Activated gamma-delta T cell treated with Interleukin-2 at 50 U/mL for 16 hours (primary cell): Measurements from ENCODE around the gene SLPI.

ENCODE experiments used
- DNase-seq: peaks from one replicate; pipeline ENCODE4 v3.0.0-alpha.2; 2020

Gene SLPI

DNA sequence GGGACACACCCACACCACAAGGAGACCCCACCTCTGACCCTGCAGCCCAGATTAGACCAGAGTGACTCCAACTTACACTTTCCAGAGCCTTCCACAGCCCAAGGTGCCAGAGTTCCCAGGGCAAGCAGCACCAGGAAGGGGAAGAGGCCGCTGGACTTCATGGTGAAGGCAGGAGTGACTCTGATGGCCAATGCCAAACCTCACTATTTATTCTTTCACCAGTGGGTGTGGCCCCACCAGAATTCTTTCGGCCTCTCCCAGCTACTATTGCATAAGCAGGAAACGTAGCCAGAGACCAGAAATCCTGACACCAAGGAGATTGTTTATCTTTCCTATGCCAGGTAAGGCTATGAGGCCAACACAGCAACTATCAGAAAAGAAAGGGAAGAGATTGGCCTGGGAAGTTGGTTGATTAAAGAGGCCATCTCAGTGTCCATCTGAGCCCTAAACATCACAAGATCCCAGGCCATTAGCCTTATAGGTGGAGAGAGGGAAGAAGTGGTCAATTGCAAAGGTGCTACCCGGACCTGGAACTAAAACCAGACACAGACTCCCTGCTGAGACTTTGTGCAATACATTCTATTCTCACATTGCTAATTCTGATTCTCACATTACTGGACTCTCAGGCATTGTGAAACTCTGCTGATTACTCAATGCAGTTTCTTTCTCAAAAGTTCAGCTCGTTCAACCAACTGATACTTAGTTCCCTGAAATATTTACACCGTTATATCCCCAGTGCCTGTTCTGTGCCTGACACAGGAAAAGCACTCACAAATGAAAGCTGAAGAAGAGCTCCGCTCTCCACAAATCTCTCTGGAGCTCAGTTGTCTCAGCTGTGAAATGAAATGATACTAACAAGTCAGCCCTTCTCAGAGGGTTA, at the start of gene SLPI:
Gene SLPI (minus strand): TSS at position 182 of the 880 bp plus-strand sequence. CDS start 21 bp downstream, at position 161.
- no peak for DNase-seq

GRCh38 chr20:45303586-45304463, 49.5 kb upstream of the SLPI start:
- DNase-seq = no peak

GRCh38 chr20:45301824-45302271, 47.5 kb upstream of the SLPI start:
- no peak for DNase-seq

DNA sequence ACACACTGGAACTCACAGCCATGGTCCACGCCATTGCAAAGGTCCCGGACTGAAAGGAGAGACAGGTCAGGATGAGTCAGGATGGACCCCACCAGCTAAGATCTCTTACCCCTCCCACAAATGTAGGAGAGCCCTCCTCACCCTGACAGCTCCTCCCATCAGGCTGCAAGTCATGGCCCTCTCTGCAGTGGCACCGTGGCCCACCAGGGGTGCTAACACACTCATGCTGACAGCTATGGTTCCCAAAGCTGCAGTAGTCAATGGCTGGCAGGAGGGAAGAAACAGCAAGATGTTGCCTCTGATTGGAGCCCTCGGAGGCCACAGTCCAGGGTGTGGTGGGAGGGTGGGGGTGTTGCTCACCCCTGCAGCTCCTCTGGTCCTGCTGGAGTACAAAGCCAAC, 46.6 kb upstream of the SLPI start:
- no peak for DNase-seq

DNA sequence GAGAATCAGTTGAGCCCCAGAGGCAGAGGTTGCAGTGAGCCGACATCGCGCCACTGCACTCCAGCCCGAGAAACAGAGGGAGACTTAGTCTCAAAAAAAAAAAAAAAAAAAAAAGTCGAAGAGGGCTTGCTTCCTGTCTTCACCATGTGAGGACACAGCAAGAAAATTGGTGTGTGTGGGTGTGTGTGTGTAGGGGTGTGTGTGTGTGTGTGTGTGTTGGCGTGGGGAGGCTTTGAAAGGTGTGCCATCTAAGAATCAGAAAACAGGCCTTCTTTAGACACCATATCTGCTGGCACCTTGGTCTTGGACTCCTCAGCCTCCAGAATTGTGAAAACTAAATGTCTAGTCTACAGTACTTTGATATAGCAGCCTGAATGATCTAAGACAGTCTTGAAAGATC, 45.4 kb upstream of the SLPI start:
- no peak for DNase-seq

DNA sequence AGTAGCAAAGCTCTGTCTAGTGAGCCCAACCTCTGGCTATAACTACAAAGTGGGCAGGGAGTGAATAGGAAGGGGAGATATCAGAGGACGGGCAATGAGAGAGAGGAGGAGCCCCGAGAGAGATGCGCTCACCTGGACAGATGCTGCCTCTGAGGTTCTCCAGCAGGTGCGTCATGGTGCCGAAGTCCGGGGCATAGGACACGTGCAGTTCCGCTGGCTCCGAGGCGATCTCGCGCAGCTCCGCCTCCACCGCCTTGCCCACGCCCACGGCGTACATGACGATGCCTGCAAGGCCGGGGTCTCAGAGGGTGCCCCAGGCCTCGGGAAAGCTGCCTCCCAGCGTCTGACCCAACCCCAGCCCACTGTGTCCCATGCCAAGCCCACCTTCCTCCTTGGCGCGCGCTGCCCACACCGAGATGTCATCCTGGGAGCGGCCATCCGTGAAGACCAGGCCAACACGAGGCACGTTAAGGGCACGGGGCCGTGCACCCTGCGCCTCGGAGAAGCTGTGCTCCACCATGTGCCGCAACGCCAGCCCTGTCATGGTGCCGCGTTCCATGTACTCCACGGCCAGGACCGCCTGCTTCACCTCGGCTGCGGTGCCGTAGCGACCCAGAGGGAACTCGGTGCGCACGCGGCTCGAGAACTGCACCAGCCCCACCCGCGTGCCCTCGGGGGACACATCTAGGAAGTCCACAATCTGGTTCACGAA, 43.6 kb upstream of the SLPI start:
- no peak for DNase-seq

DNA sequence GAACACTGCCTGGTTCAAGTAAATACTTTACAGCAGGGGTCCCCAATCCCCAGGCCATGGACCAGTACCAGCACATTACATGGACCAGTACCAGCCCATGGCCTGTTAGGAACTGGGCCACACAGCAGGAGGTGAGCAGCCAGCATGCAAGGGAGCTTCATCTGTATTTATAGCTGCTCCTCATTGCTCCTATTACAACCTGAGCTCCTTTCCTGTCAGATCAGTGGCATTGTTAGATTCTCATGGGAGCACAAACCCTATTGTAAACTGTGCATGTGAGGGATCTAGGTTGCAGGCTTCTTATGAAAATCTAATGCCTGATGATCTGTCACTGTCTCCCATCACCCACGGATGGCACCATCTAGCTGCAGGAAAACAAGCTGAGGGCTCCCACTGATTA, 40.3 kb upstream of the SLPI start:
- DNase-seq = no peak

DNA sequence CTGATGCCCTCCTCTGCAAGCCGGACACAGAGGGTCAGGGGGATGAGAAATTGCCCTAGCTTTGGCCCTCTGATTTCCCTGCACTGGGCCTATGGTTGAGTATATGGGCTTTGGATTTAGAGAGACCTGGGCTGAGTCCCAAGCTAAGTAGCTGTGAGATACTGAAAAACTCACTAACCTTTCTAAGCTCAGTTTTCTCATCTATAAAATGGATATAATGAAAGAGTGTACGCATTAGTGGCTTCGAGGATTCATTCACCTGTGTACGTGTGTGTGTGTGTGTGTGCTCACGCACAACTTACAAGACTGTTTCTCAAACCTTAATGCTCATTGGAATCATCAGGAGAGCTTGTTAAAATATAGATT, 39.6 kb upstream of the SLPI start:
- DNase-seq = no peak

- peak; percentile 79 for DNase-seq
Observed at GRCh38 chr20:45293041-45294002, 39.0 kb upstream of the SLPI start.

GRCh38 chr20:45292343-45292742, 38.0 kb upstream of the SLPI start:
- DNase-seq = no peak

GRCh38 chr20:45291526-45291925, 37.2 kb upstream of the SLPI start:
- DNase-seq = no peak

DNA sequence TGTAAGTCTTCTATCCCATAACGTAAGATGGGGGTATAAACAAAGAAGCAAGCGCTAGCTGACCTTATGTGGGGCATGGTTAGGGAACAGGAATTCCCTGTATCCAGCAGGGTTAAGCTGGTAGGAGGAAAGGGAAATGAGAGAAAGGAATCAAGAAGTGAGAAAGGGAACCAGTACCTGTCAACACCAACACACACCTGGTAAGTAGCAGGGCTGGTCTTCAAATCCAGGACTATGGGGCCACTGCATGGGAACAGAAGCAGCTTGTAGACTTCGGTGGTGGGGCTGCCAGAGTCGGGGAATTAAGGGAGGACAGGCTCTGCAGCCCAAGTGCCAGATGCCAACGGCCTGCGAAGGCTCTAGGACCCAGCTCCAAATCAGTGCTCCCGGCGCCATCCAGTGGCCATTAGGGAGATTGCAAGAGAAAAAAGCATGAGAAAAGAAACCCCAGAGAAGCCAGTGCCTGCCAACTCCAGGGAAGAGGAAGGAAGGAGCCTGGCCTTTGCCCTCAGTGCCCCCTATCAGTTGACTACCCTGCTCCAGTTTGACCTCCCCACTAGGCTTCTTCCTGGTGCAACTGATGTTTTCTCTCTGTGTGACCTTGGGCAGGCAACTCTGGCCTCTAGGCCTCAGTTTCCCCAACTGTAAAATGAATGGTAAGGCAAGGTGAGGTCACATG, 36.5 kb upstream of the SLPI start:
- DNase-seq = peak; percentile 51

DNA sequence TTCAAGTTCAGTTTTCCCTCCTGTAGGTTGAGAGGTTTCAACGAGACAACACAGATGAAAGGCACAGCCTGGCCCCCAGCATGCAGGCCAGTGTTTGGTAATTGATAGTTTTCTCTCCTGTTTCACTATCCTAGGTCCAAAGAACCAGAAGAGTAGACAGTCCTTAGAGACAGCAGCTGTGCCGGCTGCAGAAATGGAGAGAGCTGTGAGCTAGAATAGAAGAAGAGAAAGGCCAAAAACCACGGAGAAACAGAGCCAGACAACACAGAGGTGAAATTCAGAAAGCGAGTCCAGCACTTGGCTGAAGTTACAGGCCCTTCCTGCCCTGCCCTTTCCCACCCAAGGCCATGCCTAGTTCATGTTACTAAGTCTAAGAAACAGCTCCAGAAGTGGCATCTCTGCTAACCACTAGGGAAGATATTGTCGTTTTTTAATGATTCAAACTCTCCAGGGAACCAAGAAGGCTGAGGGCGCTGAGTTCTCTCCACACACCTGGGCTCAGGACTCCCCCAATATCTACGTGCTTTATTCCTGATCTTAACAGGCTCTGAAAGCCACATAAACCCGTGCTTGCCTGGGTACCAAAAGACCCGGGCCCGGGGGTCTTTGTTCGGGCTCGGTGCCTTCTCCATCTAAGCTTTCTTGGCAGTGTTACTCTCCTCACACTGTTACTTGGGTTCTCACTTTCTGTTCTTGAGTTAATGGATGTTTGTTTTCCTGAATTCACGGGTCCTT, 35.7 kb upstream of the SLPI start:
- DNase-seq = no peak

DNA sequence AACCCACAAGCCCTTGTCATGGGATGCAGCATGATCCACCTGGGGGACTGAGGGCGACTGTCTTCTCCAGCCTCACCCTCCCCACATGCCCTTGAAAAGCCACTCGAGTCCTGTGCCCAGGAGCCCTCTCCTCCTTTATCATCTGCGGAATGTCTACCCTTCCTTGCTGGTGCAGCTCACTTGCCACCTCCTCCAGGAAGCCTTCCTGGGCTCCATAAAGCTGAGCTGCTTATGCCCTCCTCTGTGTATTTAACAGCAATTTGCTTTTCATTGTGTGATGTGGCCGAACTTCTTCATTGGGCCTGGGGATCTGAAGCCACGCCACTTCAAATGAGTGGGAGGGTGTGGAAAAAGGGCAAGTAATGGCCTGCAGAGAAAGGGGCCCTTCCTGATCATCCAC, 34.5 kb upstream of the SLPI start:
- DNase-seq = no peak

- DNase-seq = no peak
Observed at GRCh38 chr20:45288376-45288775, 34.0 kb upstream of the SLPI start.

- no peak for DNase-seq
Observed at GRCh38 chr20:45283551-45284057, 29.2 kb upstream of the SLPI start.

- no peak for DNase-seq
Observed at GRCh38 chr20:45282700-45283550, 28.6 kb upstream of the SLPI start.

DNA sequence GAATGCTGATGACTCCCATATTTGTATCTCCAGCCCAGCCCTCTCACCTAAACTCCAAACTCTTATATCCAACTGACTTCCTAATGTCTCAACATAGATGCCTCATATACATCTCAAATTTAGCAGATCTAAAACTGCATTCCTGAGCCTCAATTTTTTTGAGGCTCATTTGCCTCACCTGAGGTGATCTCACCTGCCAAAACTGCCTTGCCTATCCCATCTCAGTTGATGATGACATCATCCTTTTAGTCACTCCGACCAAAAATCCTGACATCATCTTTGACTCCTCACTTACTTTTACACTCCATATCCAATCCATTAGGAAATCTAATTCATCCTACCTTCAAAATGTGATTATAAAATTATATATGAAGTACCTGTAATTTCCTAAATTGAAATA, 25.6 kb upstream of the SLPI start:
- no peak for DNase-seq

GRCh38 chr20:45275338-45275737, 21.0 kb upstream of the SLPI start:
- DNase-seq = no peak
